NB4 (cell line): ENCODE measurements around the gene RASSF4.

Source experiments
- POLR2A ChIP-seq: IDR thresholded peaks from 2 replicates; pipeline ENCODE4 v1.6.1; 2011; ENCODE audit warnings: mild to moderate bottlenecking; ENCODE audit not compliant: insufficient read length; ENCODE audit errors: extremely low read depth
- TF ChIP-seq, protein P1 (sequence below): IDR thresholded peaks from one replicate; pipeline ENCODE4 v1.5.1; 2012; ENCODE audit warnings: low read depth, low read length

DNA sequence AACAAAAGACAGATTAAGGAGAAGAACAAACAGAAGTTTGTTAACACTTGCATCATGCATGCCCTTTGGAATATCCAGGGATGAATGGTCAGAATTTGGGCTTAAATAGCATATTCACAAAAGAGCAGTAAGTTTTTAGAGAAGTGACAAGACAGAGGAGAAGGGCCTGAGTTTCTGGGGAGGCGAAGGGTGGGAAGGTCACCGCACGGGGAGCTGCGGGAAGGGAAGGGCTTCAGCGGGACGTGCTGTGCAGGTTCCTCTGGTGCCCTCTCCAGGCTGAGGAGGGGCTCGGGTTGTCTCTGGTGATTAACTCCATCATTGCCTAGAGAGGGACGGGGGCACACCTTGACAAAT lies 30.7 kb downstream of the RASSF4 start:
- no peak for TF ChIP-seq POLR2A
- TF ChIP-seq, protein P1, sequence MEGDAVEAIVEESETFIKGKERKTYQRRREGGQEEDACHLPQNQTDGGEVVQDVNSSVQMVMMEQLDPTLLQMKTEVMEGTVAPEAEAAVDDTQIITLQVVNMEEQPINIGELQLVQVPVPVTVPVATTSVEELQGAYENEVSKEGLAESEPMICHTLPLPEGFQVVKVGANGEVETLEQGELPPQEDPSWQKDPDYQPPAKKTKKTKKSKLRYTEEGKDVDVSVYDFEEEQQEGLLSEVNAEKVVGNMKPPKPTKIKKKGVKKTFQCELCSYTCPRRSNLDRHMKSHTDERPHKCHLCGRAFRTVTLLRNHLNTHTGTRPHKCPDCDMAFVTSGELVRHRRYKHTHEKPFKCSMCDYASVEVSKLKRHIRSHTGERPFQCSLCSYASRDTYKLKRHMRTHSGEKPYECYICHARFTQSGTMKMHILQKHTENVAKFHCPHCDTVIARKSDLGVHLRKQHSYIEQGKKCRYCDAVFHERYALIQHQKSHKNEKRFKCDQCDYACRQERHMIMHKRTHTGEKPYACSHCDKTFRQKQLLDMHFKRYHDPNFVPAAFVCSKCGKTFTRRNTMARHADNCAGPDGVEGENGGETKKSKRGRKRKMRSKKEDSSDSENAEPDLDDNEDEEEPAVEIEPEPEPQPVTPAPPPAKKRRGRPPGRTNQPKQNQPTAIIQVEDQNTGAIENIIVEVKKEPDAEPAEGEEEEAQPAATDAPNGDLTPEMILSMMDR: no peak
